IPS-15b (cell line): ENCODE data around the gene PTPRK.
"Not testable (repeated sequence)": the region's sequence is repeated elsewhere in the genome, so short reads cannot be mapped to it uniquely, and the experiment has no call there.

Experiments used
- H3K27me3 ChIP-seq: one replicate; pipeline ENCODE4 v1.6.1; 2013; ENCODE audit warnings: low read length; ENCODE audit not compliant: control insufficient read depth, insufficient read depth
- H3K36me3 ChIP-seq: one replicate; pipeline ENCODE4 v1.6.1; 2013; ENCODE audit warnings: low read length; ENCODE audit not compliant: control insufficient read depth, insufficient read depth
- H3K4me1 ChIP-seq: one replicate; pipeline ENCODE4 v1.6.1; 2013; ENCODE audit warnings: mild to moderate bottlenecking, low read length; ENCODE audit not compliant: control insufficient read depth, insufficient read depth
- H3K4me3 ChIP-seq: one replicate; pipeline ENCODE4 v1.5.1; 2013; ENCODE audit warnings: low read depth, low read length
- H3K9ac ChIP-seq: one replicate; pipeline ENCODE4 v1.6.1; 2013; ENCODE audit warnings: low read depth, mild to moderate bottlenecking, low read length
- H3K9me3 ChIP-seq: one replicate; pipeline ENCODE4 v1.6.1; 2013; ENCODE audit warnings: mild to moderate bottlenecking, low read length; ENCODE audit not compliant: control insufficient read depth, insufficient read depth

PTPRK gene

DNA sequence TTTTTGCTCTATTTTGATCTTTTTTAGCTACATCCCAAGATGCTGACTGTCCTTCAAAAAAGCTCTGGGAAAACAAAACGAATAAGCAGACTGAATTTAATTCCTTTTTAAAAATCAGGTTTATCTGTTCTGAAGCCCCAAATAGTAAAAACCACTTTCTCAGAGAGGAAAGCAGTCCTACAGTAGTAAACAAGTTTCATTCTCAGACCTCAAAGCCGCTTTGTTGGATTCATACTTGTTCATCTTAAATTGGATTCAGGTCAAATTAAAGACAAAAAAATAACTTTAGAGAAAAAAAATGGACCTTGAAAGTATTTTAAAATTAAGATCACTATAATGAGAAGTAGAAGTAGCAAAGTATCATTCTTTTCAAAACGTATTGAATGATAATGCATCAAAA is 523.5 kb downstream of the PTPRK start:
- H3K4me3 ChIP-seq: no peak overlapping the region
- no peaks in the 10 kb centered on the region for H3K9me3 ChIP-seq
- H3K36me3 ChIP-seq: no peaks in the 10 kb centered on the region
- no peaks in the 10 kb centered on the region for H3K27me3 ChIP-seq
- H3K4me1 ChIP-seq: no peaks in the 10 kb centered on the region
- H3K9ac ChIP-seq: no peak overlapping the region

DNA sequence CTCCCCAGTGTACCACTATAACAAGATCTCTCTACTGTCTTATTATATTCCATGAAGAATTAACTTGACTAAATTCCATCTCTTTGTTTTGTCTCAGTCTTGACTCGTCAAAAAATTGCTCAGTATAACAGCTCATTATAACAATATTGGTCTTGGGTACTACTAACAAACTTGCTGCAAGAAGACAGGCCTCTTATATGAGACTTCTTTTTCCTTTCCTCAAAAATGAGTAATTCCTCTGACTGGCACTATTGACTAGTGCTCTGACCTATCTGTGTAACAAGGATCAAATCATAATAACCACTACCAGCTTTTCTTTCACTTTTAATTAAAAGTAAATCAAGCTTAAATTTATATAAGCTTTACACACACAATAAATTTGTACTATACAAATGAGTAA is 528.3 kb downstream of the PTPRK start:
- Histone ChIP-seq H3K27me3 (no peaks in the 10 kb centered on the region), H3K9ac (no peak overlapping the region), H3K36me3 (no peaks in the 10 kb centered on the region), H3K4me1 (no peaks in the 10 kb centered on the region), H3K9me3 (no peaks in the 10 kb centered on the region), H3K4me3 (no peak overlapping the region)

GRCh38 chr6:127990074-127990473 is 530.3 kb downstream of the PTPRK start:
- Histone ChIP-seq H3K9ac (no peak overlapping the region), H3K4me1 (no peaks in the 10 kb centered on the region), H3K36me3 (no peaks in the 10 kb centered on the region), H3K27me3 (no peaks in the 10 kb centered on the region), H3K4me3 (no peak overlapping the region), H3K9me3 (no peaks in the 10 kb centered on the region)

GRCh38 chr6:127980996-127981395 is 539.4 kb downstream of the PTPRK start:
- H3K9ac ChIP-seq: no peak overlapping the region
- no peaks in the 10 kb centered on the region for H3K27me3 ChIP-seq
- H3K4me3 ChIP-seq: no peak overlapping the region
- H3K9me3 ChIP-seq: no peaks in the 10 kb centered on the region
- peaks cover 2% of the 10 kb centered on the region for H3K36me3 ChIP-seq
- H3K4me1 ChIP-seq: peaks cover 2% of the 10 kb centered on the region

DNA sequence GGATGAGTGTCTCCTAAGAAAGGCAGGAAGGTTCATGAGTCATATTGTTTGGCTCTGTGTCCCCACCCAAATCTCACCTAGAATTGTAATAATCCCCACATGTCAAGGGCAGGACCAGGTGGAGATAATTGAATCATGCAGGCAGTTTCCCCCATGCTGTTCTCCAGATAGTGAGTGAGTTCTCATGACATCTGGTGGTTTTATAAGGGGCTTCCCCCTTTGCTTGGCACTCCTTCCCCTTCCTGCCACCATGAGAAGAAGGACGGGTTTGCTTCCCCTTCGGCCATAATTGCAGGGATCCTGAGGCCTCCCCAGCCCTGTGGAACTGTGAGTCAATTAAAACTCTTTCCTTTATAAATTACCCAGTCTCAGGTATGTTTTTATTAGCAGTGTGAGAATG is 542.2 kb downstream of the PTPRK start:
- H3K9ac ChIP-seq, H3K36me3 ChIP-seq: not testable (repeated sequence)

GRCh38 chr6:127976796-127977195 is 543.6 kb downstream of the PTPRK start:
- H3K4me1 ChIP-seq: no peaks in the 10 kb centered on the region
- peaks cover 2% of the 10 kb centered on the region for H3K36me3 ChIP-seq
- H3K27me3 ChIP-seq: no peaks in the 10 kb centered on the region
- H3K9ac ChIP-seq: no peak overlapping the region
- H3K9me3 ChIP-seq: no peaks in the 10 kb centered on the region
- H3K4me3 ChIP-seq: no peak overlapping the region

More for the DNA sequence above, 542.2 kb downstream of the PTPRK start:
- not testable (repeated sequence) for H3K9me3 ChIP-seq, H3K27me3 ChIP-seq, H3K4me1 ChIP-seq, H3K4me3 ChIP-seq

DNA sequence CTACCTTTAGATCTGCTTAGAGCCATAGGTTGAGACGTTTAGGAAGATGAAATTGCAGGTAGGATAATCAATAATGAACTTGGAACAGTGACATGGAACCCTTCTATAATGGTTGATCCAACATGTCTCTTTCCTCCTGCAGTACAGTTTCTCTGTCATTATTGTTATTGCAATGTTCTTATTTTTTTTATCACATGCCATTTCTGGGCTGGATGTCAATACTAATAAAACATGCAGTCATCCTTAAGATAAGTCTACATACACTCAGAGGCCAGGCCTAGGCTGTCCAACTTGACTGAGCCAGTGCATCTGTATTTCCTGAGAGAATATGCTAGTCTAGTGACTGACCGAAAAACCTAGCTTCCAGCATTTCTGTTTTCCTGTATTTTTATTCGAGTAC is 544.3 kb downstream of the PTPRK start:
- no peak overlapping the region for H3K4me3 ChIP-seq
- H3K4me1 ChIP-seq: no peaks in the 10 kb centered on the region
- no peak overlapping the region for H3K9ac ChIP-seq
- H3K36me3 ChIP-seq: peaks cover 2% of the 10 kb centered on the region
- H3K27me3 ChIP-seq: no peaks in the 10 kb centered on the region
- no peaks in the 10 kb centered on the region for H3K9me3 ChIP-seq

- no peak overlapping the region for H3K9ac ChIP-seq
Measured at GRCh38 chr6:127972815-127973214, 547.6 kb downstream of the PTPRK start.

DNA sequence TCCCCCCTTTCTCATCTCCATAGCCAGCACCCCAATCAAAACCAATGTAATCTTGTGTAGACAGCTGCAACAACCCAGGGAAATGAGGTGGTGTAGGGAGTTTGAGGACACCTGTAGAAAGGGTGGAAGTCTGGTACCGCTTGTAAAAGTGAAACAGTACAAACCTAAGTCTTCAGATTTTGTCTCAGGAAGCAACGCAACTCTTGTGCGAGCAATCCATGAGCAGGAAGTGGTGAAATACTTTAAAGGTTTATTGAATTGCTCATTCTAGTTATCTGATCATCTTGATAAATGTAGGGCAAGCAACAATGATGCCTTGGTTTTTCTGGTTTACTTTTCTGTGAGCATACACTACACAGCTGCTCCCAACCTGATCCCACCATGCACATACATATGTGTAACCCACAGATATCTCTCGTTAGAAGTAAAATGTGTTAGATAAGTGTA is 548.4 kb downstream of the PTPRK start:
- H3K27me3 ChIP-seq: no peaks in the 10 kb centered on the region
- H3K4me1 ChIP-seq: no peaks in the 10 kb centered on the region
- peaks cover 2% of the 10 kb centered on the region for H3K36me3 ChIP-seq
- H3K9ac ChIP-seq: no peak overlapping the region
- H3K9me3 ChIP-seq: no peaks in the 10 kb centered on the region
- H3K4me3 ChIP-seq: no peak overlapping the region

More at GRCh38 chr6:127972815-127973214, 547.6 kb downstream of the PTPRK start:
- Histone ChIP-seq H3K4me3 (no peak overlapping the region), H3K27me3 (no peaks in the 10 kb centered on the region), H3K4me1 (no peaks in the 10 kb centered on the region), H3K9me3 (no peaks in the 10 kb centered on the region), H3K36me3 (peaks cover 2% of the 10 kb centered on the region)

DNA sequence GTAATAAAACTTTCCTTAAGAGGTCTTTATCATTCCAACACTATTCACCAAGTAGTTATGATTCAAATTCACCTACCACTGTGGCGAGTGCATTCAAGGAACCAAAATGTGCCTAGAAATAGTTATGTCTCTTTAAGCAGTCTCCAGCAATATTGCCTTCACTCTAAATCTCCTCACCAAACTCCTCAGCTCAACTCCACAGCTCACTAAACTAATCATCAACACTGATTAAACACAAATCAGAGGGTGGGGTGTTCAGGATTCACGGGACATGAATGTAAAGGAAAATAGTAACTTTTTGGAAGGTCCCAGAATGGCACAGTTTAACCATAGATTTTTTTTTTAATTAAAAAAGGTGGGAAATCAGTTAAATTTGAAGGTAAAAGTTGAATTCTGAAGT is 549.0 kb downstream of the PTPRK start:
- Histone ChIP-seq H3K4me3 (no peak overlapping the region), H3K36me3 (peaks cover under 1% of the 10 kb centered on the region), H3K9ac (no peak overlapping the region), H3K4me1 (no peaks in the 10 kb centered on the region), H3K9me3 (no peaks in the 10 kb centered on the region), H3K27me3 (no peaks in the 10 kb centered on the region)

DNA sequence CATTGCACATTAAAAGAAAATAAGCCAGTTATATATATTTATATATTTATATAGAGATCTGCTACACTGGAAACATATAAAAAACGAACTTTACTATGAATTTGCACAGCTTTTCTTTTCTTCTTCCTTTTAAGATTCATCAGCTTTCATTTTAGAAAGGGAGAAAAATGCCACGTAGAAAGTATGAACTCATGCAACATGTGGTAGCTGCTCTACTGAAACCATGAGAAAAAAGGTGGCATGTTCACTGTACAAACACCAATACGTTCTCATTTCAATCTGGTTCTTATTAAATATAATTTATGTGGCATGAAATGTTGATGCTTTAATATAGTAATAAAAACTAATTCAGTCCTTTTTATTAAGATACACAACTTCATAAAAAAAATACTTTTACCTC is 550.7 kb downstream of the PTPRK start:
- no peak overlapping the region for H3K4me3 ChIP-seq
- no peaks in the 10 kb centered on the region for H3K27me3 ChIP-seq
- H3K9ac ChIP-seq: no peak overlapping the region
- no peaks in the 10 kb centered on the region for H3K36me3 ChIP-seq
- H3K4me1 ChIP-seq: no peaks in the 10 kb centered on the region
- no peaks in the 10 kb centered on the region for H3K9me3 ChIP-seq

DNA sequence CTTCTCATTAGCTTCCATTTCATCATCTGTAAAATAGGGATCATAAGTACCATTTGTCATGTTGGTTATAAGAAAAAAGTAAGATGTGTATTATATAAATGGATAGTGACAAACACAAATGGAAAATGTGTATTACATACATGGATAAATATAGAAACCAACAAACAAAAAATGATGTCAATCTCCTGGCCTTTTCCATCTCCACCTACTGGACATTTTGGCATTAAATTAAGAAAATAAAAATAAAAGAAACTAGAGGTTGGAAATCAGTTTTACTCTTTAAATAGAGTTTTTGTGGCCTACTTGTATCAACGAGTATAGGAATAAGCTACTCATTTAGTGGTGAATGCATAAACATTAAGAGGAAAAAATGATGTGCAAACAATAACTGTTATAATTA is 552.0 kb downstream of the PTPRK start:
- Histone ChIP-seq H3K36me3 (no peaks in the 10 kb centered on the region), H3K9me3 (no peaks in the 10 kb centered on the region), H3K9ac (no peak overlapping the region), H3K4me3 (no peak overlapping the region), H3K4me1 (no peaks in the 10 kb centered on the region), H3K27me3 (no peaks in the 10 kb centered on the region)

DNA sequence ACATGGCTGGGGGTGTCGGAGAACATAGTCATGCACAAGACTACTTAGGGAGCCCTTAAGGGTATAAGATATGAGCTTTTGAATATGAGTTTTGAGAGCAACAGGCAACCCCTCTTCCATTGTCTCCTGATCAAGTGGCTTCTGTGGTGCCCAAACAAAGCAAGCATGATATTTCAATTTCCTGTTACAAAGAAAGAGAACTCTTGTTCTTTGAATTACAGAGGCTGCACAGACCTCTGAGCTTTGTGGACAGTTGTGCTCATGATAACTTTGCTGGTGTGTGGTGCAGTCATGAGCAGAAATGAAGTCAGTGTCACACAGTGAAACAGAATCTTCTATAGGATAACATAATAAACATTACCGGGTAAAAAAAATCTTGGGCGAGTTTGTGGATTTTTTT is 552.7 kb downstream of the PTPRK start:
- Histone ChIP-seq H3K4me1 (no peaks in the 10 kb centered on the region), H3K9me3 (no peaks in the 10 kb centered on the region), H3K27me3 (no peaks in the 10 kb centered on the region), H3K36me3 (no peaks in the 10 kb centered on the region), H3K9ac (no peak overlapping the region), H3K4me3 (no peak overlapping the region)
